Measurements from ENCODE around the gene ARHGEF11.

Gene ARHGEF11

GRCh38 chr1:156958247-156958714 is 87.3 kb downstream of the ARHGEF11 start:
- TF ChIP-seq CTCF (conservative IDR thresholded peaks at IDR 0.05; ENCODE audit: low read length), result no peak
- TF ChIP-seq EZH2phosphoT487 (IDR thresholded peaks at IDR 0.05; ENCODE audit: borderline replicate concordance), result no peak
- Histone ChIP-seq H3K4me1 (ENCODE audit: insufficient read depth, low read length, poor library complexity, severe bottlenecking) (peaks cover 33% of the 10 kb centered on the region), H3K79me2 (ENCODE audit: insufficient read depth, low read length) (no peaks in the 10 kb centered on the region), H3F3A (ENCODE audit: low read depth) (no peaks in the 10 kb centered on the region), H3K4me2 (ENCODE audit: low read depth, low read length, poor library complexity, severe bottlenecking) (peak overlapping the region; percentile 25), H3K36me3 (ENCODE audit: insufficient read depth, low read length) (no peaks in the 10 kb centered on the region), H4K20me1 (ENCODE audit: insufficient read depth, low read length, poor library complexity, severe bottlenecking) (no peaks in the 10 kb centered on the region), H3K9me3 (ENCODE audit: insufficient read depth, low read depth, low read length) (no peaks in the 10 kb centered on the region), H2AFZ (ENCODE audit: low read length) (no peak overlapping the region), H3K9me2 (replicated peaks; ENCODE audit: low read depth, low read length) (no peaks in the 10 kb centered on the region), H3K9ac (ENCODE audit: low read depth, low read length, poor library complexity, severe bottlenecking) (no peak overlapping the region), H3K4me3 (ENCODE audit: low read length, poor library complexity, severe bottlenecking) (no peak overlapping the region), H3K27me3 (ENCODE audit: insufficient read depth, low read length, poor library complexity, severe bottlenecking) (no peaks in the 10 kb centered on the region)

GRCh38 chr1:156957634-156958033 is 87.9 kb downstream of the ARHGEF11 start:
- no peaks in the 10 kb centered on the region for H3K9me2 ChIP-seq (replicated peaks; ENCODE audit: low read depth, low read length)
- no peaks in the 10 kb centered on the region for H3K9me3 ChIP-seq (ENCODE audit: insufficient read depth, low read depth, low read length)
- no peak overlapping the region for H3K9ac ChIP-seq (ENCODE audit: low read depth, low read length, poor library complexity, severe bottlenecking)
- no peak overlapping the region for H2AFZ ChIP-seq (ENCODE audit: low read length)
- peaks cover 27% of the 10 kb centered on the region for H3K4me1 ChIP-seq (ENCODE audit: insufficient read depth, low read length, poor library complexity, severe bottlenecking)
- no peaks in the 10 kb centered on the region for H3K27me3 ChIP-seq (ENCODE audit: insufficient read depth, low read length, poor library complexity, severe bottlenecking)
- TF ChIP-seq EZH2phosphoT487 (IDR thresholded peaks at IDR 0.05; ENCODE audit: borderline replicate concordance) (no peak), CTCF (conservative IDR thresholded peaks at IDR 0.05; ENCODE audit: low read length) (no peak)
- peak overlapping the region; percentile 25 for H3K4me2 ChIP-seq (ENCODE audit: low read depth, low read length, poor library complexity, severe bottlenecking)
- no peaks in the 10 kb centered on the region for H4K20me1 ChIP-seq (ENCODE audit: insufficient read depth, low read length, poor library complexity, severe bottlenecking)
- no peak overlapping the region for H3K4me3 ChIP-seq (ENCODE audit: low read length, poor library complexity, severe bottlenecking)
- no peaks in the 10 kb centered on the region for H3K36me3 ChIP-seq (ENCODE audit: insufficient read depth, low read length)
- H3F3A ChIP-seq (ENCODE audit: low read depth), result no peaks in the 10 kb centered on the region
- H3K79me2 ChIP-seq (ENCODE audit: insufficient read depth, low read length), result no peaks in the 10 kb centered on the region

- Histone ChIP-seq H3K9me3 (ENCODE audit: insufficient read depth, low read depth, low read length) (no peaks in the 10 kb centered on the region), H3K9me2 (replicated peaks; ENCODE audit: low read depth, low read length) (no peaks in the 10 kb centered on the region), H3K79me2 (ENCODE audit: insufficient read depth, low read length) (no peaks in the 10 kb centered on the region), H2AFZ (ENCODE audit: low read length) (no peak overlapping the region), H3K4me2 (ENCODE audit: low read depth, low read length, poor library complexity, severe bottlenecking) (no peak overlapping the region), H3K4me3 (ENCODE audit: low read length, poor library complexity, severe bottlenecking) (no peak overlapping the region), H3K9ac (ENCODE audit: low read depth, low read length, poor library complexity, severe bottlenecking) (no peak overlapping the region), H4K20me1 (ENCODE audit: insufficient read depth, low read length, poor library complexity, severe bottlenecking) (no peaks in the 10 kb centered on the region), H3K4me1 (ENCODE audit: insufficient read depth, low read length, poor library complexity, severe bottlenecking) (peaks cover 27% of the 10 kb centered on the region), H3F3A (ENCODE audit: low read depth) (no peaks in the 10 kb centered on the region), H3K36me3 (ENCODE audit: insufficient read depth, low read length) (no peaks in the 10 kb centered on the region), H3K27me3 (ENCODE audit: insufficient read depth, low read length, poor library complexity, severe bottlenecking) (no peaks in the 10 kb centered on the region)
- TF ChIP-seq EZH2phosphoT487 (IDR thresholded peaks at IDR 0.05; ENCODE audit: borderline replicate concordance) (no peak), CTCF (conservative IDR thresholded peaks at IDR 0.05; ENCODE audit: low read length) (no peak)
Measured at GRCh38 chr1:156956333-156956732, 89.2 kb downstream of the ARHGEF11 start.
